Upper lobe of right lung (tissue), 1 donor: ENCODE results near the gene ZFHX3. TPM values are rescaled to one million over a fixed set of nuclear protein-coding genes. Genes with fewer than 3 reads are reported as not detected.

Source experiments
- ATAC-seq: fragments of 200-7000 bp; cut with Tn5 transposase; one replicate; pipeline ENCODE4 v1.9.1; 2020; ENCODE audit warnings: mild to moderate bottlenecking, moderate library complexity
- DNase-seq: peaks from one replicate; pipeline ENCODE4 v3.0.0-alpha.2; 2020
- H3K27ac ChIP-seq: fragments of 200-600 bp; one replicate; pipeline ENCODE4 v1.8.0; 2022
- H3K27me3 ChIP-seq: fragments of 200-600 bp; one replicate; pipeline ENCODE4 v1.8.0; 2022; ENCODE audit warnings: mild to moderate bottlenecking
- H3K36me3 ChIP-seq: fragments of 200-600 bp; one replicate; pipeline ENCODE4 v1.8.0; 2022
- H3K4me1 ChIP-seq: fragments of 200-600 bp; one replicate; pipeline ENCODE4 v1.8.0; 2022
- H3K4me3 ChIP-seq: fragments of 200-600 bp; one replicate; pipeline ENCODE4 v1.8.0; 2022; ENCODE audit warnings: mild to moderate bottlenecking
- H3K9me3 ChIP-seq: fragments of 200-600 bp; one replicate; pipeline ENCODE4 v1.8.0; 2022
- CTCF ChIP-seq: fragments of 200-600 bp; IDR thresholded peaks from one replicate; pipeline ENCODE4 v1.8.0; 2022; ENCODE audit warnings: antibody characterized with exemption
- intact Hi-C: fragments of 100-400 bp; cut with DNase I; formaldehyde crosslinking; loops from one replicate; pipeline ENCODE4 v1.11.0; 2022
- total RNA-seq: library from RNA; stranded (reverse); fragmentation: NEBNext Ultra II Directional; extraction: Animal tissue kit (Norgen Biotek cat#: 25700); gene quantifications from one replicate; pipeline ENCODE4 v1.2.1, GENCODE V29; 2021
- donor health status: DM: no; HTN: yes; CAD: no; lungs with severe emphysema.

Gene ZFHX3
- total RNA-seq, 1 donor from 2014 or later: 29.0 TPM

- no peaks in the 10 kb centered on the region for H3K9me3 ChIP-seq
- H3K27ac ChIP-seq: no peak overlapping the region
- no peaks in the 10 kb centered on the region for H3K36me3 ChIP-seq
- ATAC-seq: no peak
- peaks cover 21% of the 10 kb centered on the region for H3K4me1 ChIP-seq
- DNase-seq: no peak
- H3K4me3 ChIP-seq: no peak overlapping the region
- no peak for TF ChIP-seq CTCF
- H3K27me3 ChIP-seq: no peaks in the 10 kb centered on the region
- intact Hi-C loops: no loop called here
Observed at GRCh38 chr16:72844225-72844920, 203.6 kb downstream of the ZFHX3 start.

GRCh38 chr16:72841506-72841905 is 206.4 kb downstream of the ZFHX3 start:
- no peaks in the 10 kb centered on the region for H3K9me3 ChIP-seq
- no peaks in the 10 kb centered on the region for H3K27me3 ChIP-seq
- no peaks in the 10 kb centered on the region for H3K36me3 ChIP-seq
- H3K4me1 ChIP-seq: peaks cover 17% of the 10 kb centered on the region
- no peak for DNase-seq
- TF ChIP-seq CTCF: no peak
- ATAC-seq: no peak
- H3K27ac ChIP-seq: no peak overlapping the region
- intact Hi-C loops: no loop called here
- no peak overlapping the region for H3K4me3 ChIP-seq

GRCh38 chr16:72840631-72841381 is 207.1 kb downstream of the ZFHX3 start:
- Histone ChIP-seq H3K36me3 (no peaks in the 10 kb centered on the region), H3K27me3 (no peaks in the 10 kb centered on the region), H3K9me3 (no peaks in the 10 kb centered on the region), H3K27ac (no peak overlapping the region), H3K4me3 (no peak overlapping the region), H3K4me1 (peaks cover 17% of the 10 kb centered on the region)
- intact Hi-C loops: no loop called here
- no peak for TF ChIP-seq CTCF
- DNase-seq (no peak), ATAC-seq (peak; percentile 49)

GRCh38 chr16:72838951-72839350 is 209.0 kb downstream of the ZFHX3 start:
- Histone ChIP-seq H3K9me3 (no peaks in the 10 kb centered on the region), H3K27ac (no peak overlapping the region), H3K36me3 (no peaks in the 10 kb centered on the region), H3K27me3 (no peaks in the 10 kb centered on the region), H3K4me3 (no peak overlapping the region), H3K4me1 (peaks cover 17% of the 10 kb centered on the region)
- intact Hi-C loops: loop anchor here (10.0 kb wide), 2 partner anchors 106 to 356 kb away; no protein-coding TSS in a partner anchor
- no peak for ATAC-seq
- TF ChIP-seq CTCF: no peak
- DNase-seq: no peak

GRCh38 chr16:72838586-72838910 is 209.4 kb downstream of the ZFHX3 start:
- Histone ChIP-seq H3K4me1 (peaks cover 17% of the 10 kb centered on the region), H3K9me3 (no peaks in the 10 kb centered on the region), H3K4me3 (no peak overlapping the region), H3K27me3 (no peaks in the 10 kb centered on the region), H3K27ac (no peak overlapping the region), H3K36me3 (no peaks in the 10 kb centered on the region)
- intact Hi-C loops: loop anchor here (10.0 kb wide), 2 partner anchors 106 to 356 kb away; no protein-coding TSS in a partner anchor
- TF ChIP-seq CTCF: no peak
- ATAC-seq (no peak), DNase-seq (no peak)
